Measurements from ENCODE around the gene DIP2C. TPM values are rescaled to one million over a fixed set of nuclear protein-coding genes. Genes with fewer than 3 reads are reported as not detected.
"Not testable (repeated sequence)": the region's sequence is repeated elsewhere in the genome, so short reads cannot be mapped to it uniquely, and the experiment has no call there.

DIP2C gene
- total RNA-seq, 1 donor from 2014 or later: 31.5 TPM

GRCh38 chr10:535952-536351 is 153.5 kb downstream of the DIP2C start:
- no peak for DNase-seq (ENCODE audit: low spot score)

DNA sequence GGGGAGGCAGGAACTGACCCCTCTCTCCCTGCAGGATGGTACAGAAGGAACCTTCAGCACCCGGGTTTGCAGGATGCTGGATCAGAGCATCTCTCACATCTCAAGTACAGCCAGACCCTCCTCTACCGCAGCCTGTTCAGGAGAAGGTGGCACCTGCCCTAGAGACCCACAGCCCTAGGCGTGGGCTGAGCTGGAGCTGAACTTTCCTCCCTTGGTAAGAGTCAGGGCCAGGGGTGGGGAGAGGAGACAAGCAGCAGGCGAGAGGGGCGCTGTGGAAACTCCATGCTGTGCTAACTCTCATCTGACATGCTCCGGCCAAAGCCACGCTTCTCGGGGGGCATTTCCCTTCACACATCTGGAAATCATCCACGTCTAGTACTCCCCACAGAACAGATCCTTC is 154.4 kb downstream of the DIP2C start:
- DNase-seq (ENCODE audit: low spot score): no peak

GRCh38 chr10:534047-534566 is 155.4 kb downstream of the DIP2C start:
- no peak for DNase-seq (ENCODE audit: low spot score)

- DNase-seq (ENCODE audit: low spot score): no peak
Measured at GRCh38 chr10:533611-534010, 155.9 kb downstream of the DIP2C start.

- DNase-seq (ENCODE audit: low spot score): no peak
Measured at GRCh38 chr10:533186-533585, 156.3 kb downstream of the DIP2C start.

DNA sequence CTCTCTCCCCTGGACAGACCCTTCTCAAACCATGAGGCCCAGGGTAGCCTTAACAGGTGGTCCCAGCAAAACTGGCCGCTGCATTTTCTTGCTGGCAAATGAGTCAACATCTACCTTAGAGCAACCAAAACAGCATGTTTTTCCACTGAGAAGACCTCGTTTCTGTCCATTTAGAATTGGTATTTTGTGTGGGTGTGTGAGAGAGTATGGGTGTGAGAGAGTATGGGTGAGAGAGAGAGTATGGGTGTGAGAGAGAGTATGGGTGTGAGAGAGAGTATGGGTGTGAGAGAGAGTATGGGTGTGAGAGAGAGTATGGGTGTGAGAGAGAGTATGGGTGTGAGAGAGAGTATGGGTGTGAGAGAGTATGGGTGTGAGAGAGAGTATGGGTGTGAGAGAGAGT is 157.1 kb downstream of the DIP2C start:
- DNase-seq (ENCODE audit: low spot score): not testable (repeated sequence)

- DNase-seq (ENCODE audit: low spot score): no peak
Measured at GRCh38 chr10:531541-531940, 157.9 kb downstream of the DIP2C start.

DNA sequence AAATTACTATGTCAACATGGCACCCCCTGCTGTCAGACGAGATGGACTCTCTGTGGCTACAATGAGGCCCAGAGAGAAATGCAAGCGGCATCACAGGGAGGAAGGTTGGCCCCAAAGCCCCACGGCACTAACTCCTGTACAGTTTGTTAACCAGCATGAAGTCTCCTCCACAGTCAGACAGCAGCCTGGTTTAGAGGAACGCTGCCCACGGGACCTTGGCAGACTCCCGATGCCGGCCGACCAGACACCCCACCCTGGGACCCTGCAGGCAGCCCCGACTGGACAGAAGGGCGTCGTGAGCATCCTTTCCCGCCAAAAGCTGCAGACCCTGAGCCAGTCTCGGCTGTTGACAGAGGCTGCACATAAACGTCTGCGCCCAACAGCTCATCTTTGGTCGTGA is 158.8 kb downstream of the DIP2C start:
- no peak for DNase-seq (ENCODE audit: low spot score)

DNA sequence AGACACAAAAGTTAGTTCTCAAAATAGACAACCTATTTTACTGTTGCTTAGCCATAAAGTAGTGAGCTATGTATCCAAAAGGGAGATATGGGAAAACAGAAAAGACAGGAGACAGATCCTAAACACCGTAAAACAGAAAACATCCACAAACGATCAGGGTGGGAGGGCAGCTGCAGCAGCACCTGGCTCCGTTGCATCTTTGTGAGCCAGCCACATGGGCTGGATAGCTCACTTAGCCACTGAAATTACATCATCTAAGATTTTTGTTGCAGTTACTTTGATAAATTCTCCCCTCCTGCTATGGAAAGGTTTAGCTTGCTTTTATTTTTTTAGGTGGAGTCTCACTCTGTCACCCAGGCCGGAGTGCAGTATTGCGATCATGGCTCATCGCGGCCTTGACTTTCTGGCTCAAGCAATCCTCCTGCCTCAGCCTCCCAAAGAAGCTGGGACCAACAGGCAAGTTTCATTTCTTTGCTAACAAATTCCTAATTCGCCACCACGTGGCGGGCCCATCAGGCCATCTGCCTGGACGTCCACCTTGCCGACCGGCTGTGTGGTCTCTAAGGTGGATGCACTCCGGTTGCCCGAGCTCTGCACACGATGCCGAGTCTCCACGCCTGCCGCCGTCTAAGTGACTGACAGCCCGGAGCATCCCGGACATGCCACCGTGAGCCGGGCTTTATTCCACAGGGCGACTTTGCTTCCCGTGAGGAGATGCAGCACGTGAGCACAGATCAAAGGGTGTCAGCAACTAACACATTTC is 159.8 kb downstream of the DIP2C start:
- DNase-seq (ENCODE audit: low spot score): no peak

DNA sequence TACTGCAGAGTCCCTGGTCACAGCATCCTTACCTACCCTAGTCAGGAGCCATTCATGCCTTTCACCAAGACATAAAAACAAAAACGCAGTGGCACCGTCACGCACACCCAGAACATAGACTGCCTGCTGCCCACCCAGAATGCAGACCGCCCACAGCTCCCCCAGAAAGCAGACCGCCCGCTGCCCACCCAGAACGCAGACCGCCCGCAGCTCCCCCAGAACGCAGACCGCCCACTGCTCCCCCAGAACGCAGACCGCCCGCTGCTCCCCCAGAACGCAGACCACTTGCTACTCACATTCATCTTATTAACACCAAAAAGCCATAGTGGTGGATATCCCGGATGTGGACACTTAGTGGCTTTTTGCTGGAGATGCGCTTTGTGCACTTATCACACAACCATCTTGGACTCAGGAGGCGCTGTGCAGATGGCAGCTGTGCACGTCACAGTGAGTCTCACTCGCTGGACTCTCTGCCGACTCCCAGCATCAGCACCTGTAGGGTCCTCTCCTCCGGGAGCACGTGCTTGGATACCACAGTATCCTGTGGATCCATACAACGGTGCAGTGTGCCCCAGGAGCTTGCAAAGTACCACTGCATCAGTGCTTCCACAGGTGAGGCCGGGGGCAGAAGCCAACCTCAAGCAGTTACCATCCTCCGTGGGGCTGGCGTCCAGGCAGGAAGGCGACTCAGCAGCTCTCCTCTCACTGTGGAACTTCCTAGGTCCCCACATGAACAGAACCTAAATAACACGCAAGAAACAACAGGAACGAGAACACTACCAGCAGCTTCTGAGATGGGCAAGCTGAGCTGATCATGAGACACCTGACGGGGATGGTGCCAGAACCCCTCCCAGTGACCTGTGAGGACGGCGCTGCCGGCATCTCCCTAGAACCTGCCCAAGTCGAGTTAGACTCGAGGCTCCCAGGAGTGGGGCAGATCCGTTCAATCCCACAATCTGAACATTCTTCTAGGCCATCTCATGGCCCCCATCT is 161.0 kb downstream of the DIP2C start:
- no peak for DNase-seq (ENCODE audit: low spot score)

GRCh38 chr10:527416-527815 is 162.1 kb downstream of the DIP2C start:
- DNase-seq (ENCODE audit: low spot score): no peak

GRCh38 chr10:526651-527312 is 162.7 kb downstream of the DIP2C start:
- DNase-seq (ENCODE audit: low spot score): no peak

DNA sequence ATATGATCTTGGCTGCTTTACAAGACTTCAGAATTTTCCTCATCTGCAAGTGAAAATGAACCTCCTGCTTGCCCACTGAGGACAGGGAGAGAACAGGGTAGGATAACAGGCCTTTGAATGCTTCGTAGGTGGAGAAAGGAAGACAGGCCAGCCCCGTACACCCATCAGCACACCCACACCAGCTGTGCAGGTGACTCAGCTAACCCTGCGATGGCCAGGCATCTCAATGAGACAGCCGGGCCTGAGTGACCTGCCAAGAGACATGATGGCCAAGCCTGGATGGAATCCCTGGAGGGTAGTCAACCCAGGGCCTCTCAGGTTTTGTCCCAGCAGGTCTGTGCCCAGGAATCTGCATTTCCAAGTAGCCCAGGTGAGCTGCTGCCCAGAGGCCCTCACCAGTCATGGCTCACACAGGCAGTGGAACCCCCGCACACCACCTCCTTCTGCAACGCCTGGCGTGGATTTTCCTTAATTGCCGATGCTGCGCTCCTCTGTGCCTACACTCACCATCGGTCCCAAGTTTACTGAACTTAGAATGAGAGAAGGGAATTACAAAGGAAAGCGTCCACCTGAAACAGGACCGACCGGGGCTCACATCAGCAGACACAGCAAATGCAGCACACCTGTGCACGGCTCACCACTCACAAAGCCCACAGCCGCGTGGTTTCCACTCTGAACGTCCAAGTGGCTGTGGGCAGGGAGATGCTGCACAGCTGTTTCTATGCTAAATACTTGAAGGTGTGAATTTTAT is 163.7 kb downstream of the DIP2C start:
- no peak for DNase-seq (ENCODE audit: low spot score)

- DNase-seq (ENCODE audit: low spot score): no peak
Measured at GRCh38 chr10:523925-524324, 165.5 kb downstream of the DIP2C start.

GRCh38 chr10:522350-522749 is 167.1 kb downstream of the DIP2C start:
- no peak for DNase-seq (ENCODE audit: low spot score)

- DNase-seq (ENCODE audit: low spot score): no peak
Measured at GRCh38 chr10:521261-522250, 167.9 kb downstream of the DIP2C start.

GRCh38 chr10:520402-520787 is 169.1 kb downstream of the DIP2C start:
- no peak for DNase-seq (ENCODE audit: low spot score)

DNA sequence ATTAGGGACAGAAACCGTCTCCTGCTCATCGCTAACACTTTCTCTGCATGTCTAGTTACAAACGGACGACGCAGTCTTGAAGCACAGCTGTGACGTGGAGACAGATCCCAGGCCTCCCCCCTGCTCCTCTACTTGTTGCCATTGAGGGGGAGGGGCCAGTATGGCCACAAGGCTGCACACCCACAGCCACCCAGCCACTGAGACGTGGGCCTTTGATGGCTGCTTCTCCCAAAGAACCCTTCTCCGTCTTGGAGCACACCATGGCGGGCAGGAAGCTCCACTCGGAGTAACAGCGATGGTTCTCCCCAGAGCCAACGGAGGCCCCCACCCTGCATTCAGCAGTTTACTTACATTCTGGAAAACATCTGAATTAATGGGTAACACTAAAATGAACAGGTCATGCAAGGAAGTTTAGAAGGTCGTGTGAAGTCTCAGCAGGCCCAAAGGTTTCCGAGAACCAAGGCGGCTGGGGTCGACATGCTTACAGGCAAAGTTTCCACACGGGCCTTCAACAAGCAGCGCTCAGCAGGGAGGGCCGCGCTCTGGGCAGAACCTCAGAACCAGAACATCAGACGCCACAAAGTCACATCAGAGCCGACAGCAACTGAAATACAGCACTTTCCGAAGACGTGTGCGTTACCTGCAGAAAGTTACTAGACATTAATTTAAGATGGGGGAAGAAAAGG is 169.6 kb downstream of the DIP2C start:
- no peak for DNase-seq (ENCODE audit: low spot score)

GRCh38 chr10:519055-519715 is 170.3 kb downstream of the DIP2C start:
- no peak for DNase-seq (ENCODE audit: low spot score)

Data from mucosa of gallbladder (tissue), 1 donor.